ENCODE data around the gene KRTAP9-4.
"Not testable (repeated sequence)": the region's sequence is repeated elsewhere in the genome, so short reads cannot be mapped to it uniquely, and the experiment has no call there.

Gene KRTAP9-4, protein sequence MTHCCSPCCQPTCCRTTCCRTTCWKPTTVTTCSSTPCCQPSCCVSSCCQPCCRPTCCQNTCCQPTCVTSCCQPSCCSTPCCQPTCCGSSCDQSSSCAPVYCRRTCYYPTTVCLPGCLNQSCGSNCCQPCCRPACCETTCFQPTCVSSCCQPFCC

DNA sequence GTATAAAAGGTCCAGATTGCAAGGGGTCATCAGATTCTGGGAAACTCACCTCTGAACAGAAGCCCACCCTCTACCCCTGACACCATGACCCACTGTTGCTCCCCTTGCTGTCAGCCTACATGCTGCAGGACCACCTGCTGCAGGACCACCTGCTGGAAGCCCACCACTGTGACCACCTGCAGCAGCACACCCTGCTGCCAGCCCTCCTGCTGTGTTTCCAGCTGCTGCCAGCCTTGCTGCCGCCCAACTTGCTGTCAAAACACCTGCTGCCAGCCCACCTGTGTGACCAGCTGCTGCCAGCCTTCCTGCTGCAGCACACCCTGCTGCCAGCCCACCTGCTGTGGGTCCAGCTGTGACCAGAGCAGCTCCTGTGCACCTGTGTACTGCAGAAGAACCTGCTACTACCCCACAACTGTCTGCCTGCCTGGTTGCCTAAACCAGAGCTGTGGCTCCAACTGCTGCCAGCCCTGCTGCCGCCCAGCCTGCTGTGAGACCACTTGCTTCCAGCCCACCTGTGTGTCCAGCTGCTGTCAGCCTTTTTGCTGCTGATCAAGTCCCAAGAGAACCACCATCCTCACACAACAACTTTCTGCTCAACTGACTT is at the start of gene KRTAP9-4:
TSS of gene KRTAP9-4 (plus strand) at position 51 of the 604 bp plus-strand sequence. CDS start at position 85, 34 bp downstream.
- DNase-seq, result not testable (repeated sequence)

DNA sequence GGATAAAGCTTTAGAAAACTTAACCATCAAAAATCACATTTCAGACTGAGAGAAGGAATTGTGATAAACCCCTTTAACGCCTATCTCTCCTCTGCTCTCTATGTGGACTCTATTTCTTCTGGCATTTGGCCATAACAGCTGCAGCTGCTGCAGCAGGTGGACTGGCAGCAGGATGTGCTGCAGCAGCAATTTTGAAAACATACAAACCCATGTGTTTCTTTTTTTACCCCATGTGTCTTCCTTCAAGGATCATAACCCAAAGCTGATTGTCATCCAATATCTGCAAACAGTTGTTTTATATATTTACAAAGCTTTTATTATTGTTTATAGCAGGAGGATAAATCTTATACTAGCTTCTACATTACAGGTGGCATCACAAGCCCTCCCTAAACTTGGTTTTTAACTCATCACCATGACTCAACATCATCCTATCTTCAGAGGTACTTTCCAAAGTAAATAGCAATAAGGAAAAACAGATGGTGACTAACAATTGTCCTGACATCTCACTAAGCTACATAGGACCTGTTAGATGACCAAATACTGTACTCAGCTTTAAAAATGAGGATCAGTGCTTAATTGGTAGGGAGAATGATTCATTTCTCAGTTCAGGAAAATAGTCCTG is 37.5 kb upstream of the KRTAP9-4 start:
- DNase-seq, result peak; percentile 52

DNA sequence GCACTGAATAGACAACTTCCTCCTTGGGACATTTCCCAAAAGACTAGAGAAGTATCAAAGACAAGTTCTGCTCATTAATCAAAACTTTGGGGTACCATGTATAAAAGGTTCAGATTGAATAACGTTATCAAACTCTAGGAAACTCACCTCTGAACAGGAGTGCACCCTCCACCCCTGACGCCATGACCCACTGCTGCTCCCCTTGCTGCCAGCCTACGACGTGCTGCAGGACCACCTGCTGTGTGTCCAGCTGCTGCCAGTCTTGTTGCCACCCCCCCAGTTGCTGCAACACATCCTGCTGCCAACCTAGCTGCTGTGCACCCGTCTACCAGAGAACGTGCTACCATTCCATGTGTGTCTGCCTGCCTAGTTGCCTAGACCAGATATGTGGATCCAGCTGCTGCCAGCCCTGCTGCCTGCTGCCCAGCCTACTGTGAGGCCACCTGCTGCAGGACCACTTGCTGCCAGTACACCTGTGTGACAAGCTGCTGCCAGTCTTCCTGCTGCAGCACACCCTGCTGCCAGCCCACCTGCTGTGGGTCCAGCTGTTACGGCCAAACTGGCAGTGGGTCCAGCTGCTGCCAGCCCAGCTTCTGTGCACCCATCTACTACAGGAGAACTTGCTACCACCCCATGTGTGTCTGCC is 36.8 kb upstream of the KRTAP9-4 start:
- DNase-seq, result no peak

DNA sequence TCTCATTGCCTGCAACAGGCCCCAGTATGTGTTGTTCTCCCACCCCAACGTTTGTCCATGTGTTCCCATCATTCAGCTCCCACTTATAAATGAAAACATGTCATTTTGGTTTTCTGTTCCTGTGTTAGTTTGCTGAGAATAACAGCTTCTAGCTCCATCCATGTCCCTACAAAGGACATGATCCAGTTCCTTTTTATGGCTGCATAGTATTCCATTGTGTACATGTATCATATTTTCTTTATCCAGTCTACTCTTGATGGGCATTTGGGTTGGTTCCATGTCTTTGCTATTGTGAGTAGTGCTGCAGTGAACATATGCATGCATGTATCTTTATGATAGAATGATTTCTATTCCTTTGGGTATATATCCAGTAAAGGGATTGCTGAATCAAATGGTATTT is 33.8 kb upstream of the KRTAP9-4 start:
- no peak for DNase-seq

DNA sequence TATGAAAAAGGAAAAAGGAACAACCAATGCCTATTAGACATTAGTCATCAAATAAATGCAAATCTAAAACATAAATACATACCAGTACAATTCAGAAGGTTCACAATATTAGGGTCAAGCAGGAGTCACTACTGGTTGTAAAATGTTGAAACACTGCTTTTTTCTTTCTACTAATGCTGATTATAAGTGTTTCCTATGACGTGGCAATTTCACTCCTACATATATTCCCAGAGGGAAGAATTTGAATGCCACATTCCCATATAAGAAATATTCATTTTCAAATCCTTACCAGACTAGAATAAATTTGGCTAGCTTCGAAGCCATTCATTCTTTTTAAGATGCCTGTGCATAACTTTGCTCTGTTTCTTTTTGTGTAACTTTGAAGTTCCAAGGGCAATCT is 25.7 kb upstream of the KRTAP9-4 start:
- no peak for DNase-seq

DNA sequence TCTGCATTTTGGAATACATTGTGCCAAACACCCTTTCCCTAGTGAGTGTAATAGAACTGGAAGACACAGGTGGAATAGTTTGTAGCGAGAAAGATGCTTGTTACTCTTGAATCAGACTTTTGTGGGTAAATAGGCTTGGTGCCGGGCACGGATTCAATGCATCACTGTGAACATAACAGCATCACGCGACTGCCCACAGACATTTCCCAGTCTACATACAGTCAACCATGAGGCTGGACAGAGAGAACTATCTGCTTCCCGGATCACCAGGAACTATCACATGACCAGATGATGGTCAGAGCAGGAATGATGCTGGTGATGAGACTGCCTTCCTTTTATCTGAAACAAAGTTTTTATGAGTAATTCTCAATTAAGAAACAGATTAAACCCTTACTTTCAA is 23.4 kb upstream of the KRTAP9-4 start:
- no peak for DNase-seq

DNA sequence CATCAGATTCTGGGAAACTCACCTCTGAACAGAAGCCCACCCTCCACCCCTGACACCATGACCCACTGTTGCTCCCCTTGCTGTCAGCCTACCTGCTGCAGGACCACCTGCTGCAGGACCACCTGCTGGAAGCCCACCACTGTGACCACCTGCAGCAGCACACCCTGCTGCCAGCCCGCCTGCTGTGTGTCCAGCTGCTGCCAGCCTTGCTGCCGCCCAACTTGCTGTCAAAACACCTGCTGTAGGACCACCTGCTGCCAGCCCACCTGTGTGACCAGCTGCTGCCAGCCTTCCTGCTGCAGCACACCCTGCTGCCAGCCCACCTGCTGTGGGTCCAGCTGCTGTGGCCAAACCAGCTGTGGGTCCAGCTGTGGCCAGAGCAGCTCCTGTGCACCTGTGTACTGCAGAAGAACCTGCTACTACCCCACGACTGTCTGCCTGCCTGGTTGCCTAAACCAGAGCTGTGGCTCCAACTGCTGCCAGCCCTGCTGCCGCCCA is 22.8 kb upstream of the KRTAP9-4 start, which contains the start of gene KRTAP9-2:
TSS of gene KRTAP9-2 (plus strand) at position 51 of the 498 bp plus-strand sequence. CDS start at position 58, 7 bp downstream.
- not testable (repeated sequence) for DNase-seq

DNA sequence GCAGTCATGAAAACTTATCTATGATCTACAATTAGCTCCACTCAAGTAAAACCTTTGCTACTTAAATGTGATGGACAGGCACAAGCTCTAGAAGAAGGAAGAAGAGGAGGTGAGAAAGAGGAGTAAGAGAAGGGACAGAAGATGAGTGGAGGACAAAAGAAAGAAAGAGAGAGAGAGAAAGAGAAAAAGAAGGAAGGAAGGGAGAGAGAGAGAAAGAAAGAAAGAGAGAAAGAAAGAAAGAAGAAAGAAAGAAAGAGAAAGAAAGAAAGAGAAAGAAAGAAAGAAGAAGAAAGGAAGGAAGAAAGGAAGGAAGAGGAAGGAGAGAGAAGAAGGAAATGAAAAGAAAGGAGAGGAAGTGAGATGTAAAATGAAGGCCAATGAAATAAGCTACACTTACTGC is 19.4 kb upstream of the KRTAP9-4 start:
- DNase-seq, result no peak

DNA sequence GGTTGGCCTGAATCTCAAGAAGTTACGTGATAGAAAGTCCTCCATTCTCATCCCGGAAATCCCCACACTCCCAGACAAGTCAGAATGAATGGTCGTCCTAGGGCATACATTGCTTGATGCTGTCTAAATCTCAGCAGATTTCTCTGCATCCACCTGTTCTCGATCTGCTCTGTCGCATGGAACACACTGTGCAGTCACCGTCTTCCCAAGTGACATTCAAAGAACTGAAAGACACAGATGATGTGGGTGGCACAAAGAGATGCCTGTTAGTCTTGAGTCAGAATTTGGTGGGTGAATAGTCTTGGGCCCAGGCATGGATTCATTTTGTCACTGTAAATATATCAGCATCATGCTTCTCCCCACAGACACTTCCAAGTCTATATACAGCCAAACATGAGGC is 17.8 kb upstream of the KRTAP9-4 start:
- DNase-seq, result no peak

DNA sequence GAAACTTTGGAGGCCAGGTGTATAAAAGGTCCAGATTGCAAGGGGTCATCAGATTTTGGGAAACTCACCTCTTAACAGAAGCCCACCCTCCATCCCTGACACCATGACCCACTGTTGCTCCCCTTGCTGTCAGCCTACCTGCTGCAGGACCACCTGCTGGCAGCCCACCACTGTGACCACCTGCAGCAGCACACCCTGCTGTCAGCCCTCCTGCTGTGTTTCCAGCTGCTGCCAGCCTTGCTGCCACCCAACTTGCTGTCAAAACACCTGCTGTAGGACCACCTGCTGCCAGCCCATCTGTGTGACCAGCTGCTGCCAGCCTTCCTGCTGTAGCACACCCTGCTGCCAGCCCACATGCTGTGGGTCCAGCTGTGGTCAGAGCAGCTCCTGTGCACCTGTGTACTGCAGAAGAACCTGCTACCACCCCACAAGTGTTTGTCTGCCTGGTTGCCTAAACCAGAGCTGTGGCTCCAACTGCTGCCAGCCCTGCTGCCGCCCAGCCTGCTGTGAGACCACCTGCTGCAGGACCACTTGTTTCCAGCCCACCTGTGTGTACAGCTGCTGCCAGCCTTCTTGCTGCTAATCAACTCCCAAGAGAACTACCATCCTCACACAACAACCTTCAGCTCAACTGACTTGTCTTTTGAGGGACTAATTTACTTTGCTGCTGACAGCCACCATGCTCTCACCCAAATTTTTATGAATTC is 16.9 kb upstream of the KRTAP9-4 start, which contains the start of gene KRTAP9-3:
TSS of gene KRTAP9-3 (plus strand) at position 51 of the 707 bp plus-strand sequence. CDS start at position 104, 53 bp downstream.
- not testable (repeated sequence) for DNase-seq

DNA sequence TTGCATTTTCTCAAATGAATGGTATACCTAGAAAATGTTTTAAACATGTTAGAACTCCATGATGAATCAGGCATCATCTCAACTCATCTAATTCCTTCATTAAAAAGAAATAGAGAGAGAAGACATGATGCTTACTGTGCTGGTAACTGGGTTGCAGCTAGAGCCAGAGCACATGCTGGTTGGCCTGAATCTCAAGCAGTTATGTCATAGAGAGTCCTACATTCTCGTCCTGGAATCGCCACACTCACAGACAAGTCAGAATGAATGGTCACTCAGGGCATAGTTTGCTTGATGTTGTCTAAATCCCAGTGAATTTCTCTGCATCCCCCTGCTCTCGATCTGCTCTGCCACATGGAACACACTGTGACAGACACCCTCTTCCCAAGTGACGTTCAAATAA is 12.4 kb upstream of the KRTAP9-4 start:
- not testable (repeated sequence) for DNase-seq

DNA sequence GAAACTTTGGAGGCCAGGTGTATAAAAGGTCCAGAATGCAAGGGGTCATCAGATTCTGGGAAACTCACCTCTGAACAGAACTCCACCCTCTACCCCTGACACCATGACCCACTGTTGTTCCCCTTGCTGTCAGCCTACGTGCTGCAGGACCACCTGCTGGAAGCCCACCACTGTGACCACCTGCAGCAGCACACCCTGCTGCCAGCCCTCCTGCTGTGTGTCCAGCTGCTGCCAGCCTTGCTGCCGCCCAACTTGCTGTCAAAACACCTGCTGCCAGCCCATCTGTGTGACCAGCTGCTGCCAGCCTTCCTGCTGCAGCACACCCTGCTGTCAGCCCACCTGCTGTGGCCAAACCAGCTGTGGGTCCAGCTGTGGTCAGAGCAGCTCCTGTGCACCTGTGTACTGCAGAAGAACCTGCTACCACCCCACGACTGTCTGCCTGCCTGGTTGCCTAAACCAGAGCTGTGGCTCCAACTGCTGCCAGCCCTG is 11.5 kb upstream of the KRTAP9-4 start, which contains the start of gene KRTAP9-8:
TSS of gene KRTAP9-8 (plus strand) at position 51 of the 489 bp plus-strand sequence. CDS start at position 104, 53 bp downstream.
- not testable (repeated sequence) for DNase-seq

DNA sequence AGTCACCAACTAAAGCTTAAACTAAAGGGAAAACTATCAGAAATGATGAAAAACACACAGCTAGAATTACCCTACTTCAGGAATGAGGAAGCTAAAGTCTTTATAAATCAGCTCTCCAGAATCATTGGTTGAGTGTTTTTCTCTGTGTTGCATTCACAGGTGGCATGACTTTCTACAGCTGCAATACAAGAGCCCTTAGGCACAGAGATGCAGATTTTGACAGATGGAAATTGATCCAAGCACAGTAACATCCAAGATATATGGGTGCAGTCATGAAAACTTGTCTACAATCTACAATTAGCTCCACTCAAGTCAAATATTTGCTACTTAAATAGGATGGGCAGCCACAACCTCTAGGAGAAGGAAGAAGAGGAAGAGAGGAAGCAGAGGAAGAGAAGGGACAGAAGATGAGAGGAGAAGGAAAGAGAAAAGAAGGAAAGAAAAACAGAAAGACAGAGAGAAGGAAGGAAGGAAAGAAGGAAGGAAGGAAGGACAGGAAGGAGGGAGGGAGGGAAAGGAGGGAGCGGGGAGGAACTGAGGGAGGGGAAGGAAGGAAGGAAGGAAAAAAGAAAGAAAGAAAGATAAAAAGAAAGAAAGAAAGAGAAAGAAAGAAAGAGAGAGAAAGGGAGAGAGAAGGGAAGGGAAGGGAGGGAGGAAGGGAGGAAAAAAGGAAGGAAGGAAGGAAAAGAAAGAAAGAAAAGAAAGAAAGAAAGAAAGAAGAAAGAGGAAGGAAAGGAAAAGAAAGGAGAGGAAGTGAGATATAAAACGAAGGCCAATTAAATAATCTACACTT is 2.3 kb upstream of the KRTAP9-4 start:
- DNase-seq, result not testable (repeated sequence)

DNA sequence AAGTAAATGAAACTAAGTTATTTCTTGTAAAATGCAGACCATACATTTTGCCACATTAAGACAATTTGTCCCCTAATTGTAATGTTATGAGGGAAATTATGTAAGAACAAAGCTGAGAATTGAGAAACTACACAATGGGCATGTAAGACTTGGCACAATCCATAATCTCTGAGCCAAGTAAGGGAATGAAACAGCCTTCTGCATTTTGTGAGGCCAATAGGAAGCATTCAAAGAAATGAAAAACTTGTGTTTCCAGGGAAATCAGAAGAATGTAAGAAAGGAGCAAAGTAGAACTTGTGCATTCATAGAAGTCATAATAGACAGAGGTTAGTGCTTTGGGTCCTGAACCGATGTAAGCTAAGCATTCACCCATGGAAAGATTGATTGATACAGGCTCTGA is 1.8 kb downstream of the KRTAP9-4 start:
- DNase-seq, result no peak

DNA sequence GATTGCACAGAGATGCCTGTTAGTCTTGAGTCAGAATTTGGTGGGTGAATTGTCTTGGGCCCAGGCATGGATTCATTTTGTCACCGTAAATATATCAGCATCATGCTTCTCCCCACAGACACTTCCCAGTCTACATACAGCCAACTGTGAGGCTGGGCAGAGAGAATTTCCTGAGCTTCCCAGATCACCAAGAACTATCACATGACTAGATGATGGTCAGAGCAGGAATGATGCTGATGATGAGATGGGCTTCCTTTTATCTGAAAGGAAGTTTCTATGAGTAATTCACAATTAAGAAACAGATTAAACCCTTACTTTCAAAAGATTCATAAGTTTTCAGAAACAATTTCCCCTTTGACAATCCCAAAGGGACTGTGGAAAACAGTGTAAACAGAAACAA is 5.4 kb downstream of the KRTAP9-4 start:
- no peak for DNase-seq

DNA sequence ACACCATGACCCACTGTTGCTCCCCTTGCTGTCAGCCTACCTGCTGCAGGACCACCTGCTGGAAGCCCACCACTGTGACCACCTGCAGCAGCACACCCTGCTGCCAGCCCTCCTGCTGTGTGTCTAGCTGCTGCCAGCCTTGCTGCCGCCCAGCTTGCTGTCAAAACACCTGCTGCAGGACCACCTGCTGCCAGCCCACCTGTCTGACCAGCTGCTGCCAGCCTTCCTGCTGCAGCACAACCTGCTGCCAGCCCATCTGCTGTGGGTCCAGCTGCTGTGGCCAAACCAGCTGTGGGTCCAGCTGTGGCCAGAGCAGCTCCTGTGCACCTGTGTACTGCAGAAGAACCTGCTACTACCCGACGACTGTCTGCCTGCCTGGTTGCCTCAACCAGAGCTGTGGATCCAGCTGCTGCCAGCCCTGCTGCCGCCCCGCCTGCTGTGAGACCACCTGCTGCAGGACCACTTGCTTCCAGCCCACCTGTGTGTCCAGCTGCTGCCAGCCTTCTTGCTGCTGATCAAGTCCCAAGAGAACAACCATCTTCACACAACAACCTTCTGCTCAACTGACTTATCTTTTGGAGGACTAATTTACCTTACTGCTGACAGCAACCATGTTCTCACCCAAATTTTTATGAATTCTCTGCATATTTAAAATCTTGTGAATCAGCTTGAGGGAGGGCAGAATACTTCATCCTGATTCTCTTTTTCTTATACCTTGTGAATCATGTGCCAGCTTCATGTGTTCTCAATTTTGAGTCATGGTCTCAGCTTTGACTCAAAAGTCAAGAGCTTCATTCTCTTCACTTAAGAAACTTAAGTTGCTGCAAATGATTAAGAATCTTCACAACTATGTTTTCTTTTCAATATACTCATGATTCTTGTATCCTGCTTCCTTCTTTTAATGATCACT is 6.1 kb downstream of the KRTAP9-4 start, which contains the start of gene KRTAP9-9:
TSS of gene KRTAP9-9 (plus strand) at position 4 of the 910 bp plus-strand sequence.
- not testable (repeated sequence) for DNase-seq

DNA sequence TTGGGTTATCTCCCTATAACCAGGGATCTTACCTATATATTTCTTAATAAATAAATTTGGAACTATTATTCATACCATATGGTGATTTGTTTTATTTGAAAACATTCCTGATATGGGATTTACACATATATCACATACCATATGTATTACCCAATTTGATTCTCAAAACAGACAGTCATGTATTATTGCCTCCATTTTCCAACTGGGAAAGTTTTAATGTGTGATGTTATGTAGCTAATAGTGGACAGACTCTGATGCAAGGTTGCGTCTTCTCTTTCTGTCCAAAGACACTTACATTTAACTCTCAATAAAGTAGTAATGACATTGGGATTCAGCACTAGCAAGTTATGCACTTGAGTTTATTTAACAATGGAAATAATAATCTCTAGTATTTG is 6.8 kb downstream of the KRTAP9-4 start:
- DNase-seq, result no peak

DNA sequence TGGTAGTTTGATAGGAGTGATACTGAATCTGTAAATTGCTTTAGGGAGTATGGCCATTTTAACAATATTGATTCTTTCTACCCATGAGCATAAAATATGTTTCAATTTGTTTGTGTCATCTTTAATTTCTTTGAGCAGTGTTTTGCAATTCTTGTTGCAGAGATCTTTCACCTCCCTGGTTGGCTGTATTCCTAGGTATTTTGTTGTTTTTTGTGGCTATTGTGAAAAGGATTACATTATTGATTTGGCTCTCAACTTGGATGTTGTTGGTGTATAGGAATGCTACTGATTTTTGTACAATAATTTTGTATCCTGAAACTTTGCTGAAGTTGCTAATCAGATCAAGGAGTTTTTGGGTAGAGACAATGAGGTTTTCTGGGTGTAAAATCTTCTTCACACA is 8.9 kb downstream of the KRTAP9-4 start:
- DNase-seq, result no peak

DNA sequence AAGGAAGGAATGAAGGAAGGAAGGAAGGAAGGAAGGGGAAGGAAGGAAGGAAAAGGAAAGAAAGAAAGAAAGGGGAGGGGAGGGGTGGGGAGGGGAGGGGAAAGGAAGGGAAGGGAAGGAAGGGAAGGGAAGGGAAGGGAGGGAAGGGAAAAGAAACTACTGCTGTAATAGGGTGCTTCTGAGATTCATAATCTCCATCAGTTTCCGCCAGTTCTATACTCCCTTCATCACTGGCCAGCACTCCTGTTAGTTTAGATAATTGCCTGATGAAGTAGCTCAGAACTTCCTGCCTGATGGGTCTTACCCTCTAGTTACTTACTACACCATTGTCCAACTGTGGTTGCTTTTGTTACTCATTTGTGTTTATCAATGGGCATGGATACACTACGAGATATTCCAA is 13.7 kb downstream of the KRTAP9-4 start:
- DNase-seq, result no peak

DNA sequence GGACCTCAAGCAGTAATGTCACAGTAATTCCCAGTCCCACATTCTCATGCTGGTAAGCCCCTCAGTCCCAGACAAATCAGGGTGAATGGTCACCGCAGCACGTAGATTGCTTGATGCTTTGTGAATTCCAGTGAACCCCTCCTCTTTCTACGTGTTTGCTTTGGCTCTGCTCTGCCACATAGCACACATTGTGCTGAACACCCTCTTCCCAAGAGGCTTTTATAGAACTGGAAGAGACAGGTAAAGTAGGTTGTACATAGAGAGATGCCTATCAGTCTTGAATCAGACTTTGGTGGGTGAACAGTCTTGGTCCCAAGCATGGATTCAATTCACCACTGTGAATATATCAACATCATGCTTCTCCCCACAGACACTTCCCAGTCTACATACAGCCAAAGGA is 15.1 kb downstream of the KRTAP9-4 start:
- DNase-seq, result no peak

All from DMS79 (cell line).